ENCODE measurements around the gene COQ5. TPM values are rescaled to one million over a fixed set of nuclear protein-coding genes. Genes with fewer than 3 reads are reported as not detected.
A peak's percentile ranks its signal among the peaks of the same experiment; 100 is the strongest.

COQ5 gene
- total and polyA plus RNA-seq, 2 donors (not counting 1 experiment from before 2014, with no cell fraction given): 38.5 to 39.1 TPM

DNA sequence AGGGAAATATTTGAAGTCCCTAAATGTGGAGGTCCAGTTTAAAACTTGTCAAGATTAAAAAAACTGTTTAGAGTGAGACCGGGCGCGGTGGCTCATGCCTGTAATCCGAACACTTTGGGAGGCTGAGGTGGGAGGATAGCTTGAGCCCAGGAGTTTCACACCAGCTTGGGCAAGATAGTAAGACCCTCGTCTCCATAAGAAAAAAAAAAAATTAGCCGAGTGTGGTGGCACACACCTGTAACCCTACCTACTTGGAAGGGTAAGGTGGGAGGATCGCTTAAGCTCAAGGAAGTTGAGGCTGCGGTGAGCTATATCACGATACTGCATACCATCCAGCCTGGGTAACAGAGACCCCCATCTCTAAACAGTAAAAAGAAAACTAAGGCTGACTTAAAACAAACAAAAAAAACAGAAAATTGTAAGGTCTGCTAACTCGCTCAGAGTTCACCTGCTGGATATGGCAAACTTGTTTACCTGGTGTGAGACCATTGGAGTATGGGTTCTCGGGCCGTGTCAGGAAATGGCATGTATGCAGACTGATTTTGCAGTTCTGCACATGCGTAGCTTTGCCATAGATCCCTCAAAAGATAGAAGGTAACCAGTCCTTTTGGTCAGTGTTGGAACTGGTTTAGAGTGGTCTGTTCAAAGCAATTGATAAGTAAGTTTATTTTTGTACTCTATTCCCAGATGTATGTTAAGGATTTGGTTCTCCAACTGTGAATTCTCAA, 7.3 kb upstream of the COQ5 start:
- peak overlapping the region; percentile 90 to 92 (median 92) for H3K4me3 ChIP-seq (replicated peaks in 1 of 4; ENCODE audit: control extremely low read depth in 1 of 4, insufficient read depth in 1 of 4, low read depth in 3 of 4, low read length in 4 of 4)
- peaks cover 67% of the 10 kb centered on the region for H3K79me2 ChIP-seq (ENCODE audit: control insufficient read depth, insufficient read depth, low read length)
- peaks cover 16% of the 10 kb centered on the region for H4K20me1 ChIP-seq (ENCODE audit: control insufficient read depth, extremely low read depth, insufficient read depth, low read length)
- no peak overlapping the region for H3K9ac ChIP-seq (ENCODE audit: insufficient read depth, low read length)
- H3K36me3 ChIP-seq (ENCODE audit: control insufficient read depth, insufficient read depth, low read length): no peaks in the 10 kb centered on the region
- H3K4me1 ChIP-seq (ENCODE audit: control insufficient read depth, extremely low read depth, insufficient read depth, low read length): peaks cover 14% of the 10 kb centered on the region
- no peak for TF ChIP-seq EZH2 (IDR thresholded peaks at IDR 0.05; ENCODE audit: low read length, missing control alignments)
- TF ChIP-seq, protein P1, sequence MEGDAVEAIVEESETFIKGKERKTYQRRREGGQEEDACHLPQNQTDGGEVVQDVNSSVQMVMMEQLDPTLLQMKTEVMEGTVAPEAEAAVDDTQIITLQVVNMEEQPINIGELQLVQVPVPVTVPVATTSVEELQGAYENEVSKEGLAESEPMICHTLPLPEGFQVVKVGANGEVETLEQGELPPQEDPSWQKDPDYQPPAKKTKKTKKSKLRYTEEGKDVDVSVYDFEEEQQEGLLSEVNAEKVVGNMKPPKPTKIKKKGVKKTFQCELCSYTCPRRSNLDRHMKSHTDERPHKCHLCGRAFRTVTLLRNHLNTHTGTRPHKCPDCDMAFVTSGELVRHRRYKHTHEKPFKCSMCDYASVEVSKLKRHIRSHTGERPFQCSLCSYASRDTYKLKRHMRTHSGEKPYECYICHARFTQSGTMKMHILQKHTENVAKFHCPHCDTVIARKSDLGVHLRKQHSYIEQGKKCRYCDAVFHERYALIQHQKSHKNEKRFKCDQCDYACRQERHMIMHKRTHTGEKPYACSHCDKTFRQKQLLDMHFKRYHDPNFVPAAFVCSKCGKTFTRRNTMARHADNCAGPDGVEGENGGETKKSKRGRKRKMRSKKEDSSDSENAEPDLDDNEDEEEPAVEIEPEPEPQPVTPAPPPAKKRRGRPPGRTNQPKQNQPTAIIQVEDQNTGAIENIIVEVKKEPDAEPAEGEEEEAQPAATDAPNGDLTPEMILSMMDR (conservative IDR thresholded peaks at IDR 0.05 in 1 of 2, IDR thresholded peaks at IDR 0.05 in 1 of 2; ENCODE audit: low read depth in 1 of 2, low read length in 2 of 2): no peak
- DNase-seq (ENCODE audit: low read depth in 2 of 2): no peak
- H2AFZ ChIP-seq (ENCODE audit: low read length): no peak overlapping the region
- H3K27me3 ChIP-seq (ENCODE audit: control insufficient read depth, insufficient read depth, low read length): no peaks in the 10 kb centered on the region
- H3K9me3 ChIP-seq (ENCODE audit: control insufficient read depth, insufficient read depth, low read depth, low read length): no peaks in the 10 kb centered on the region
- peak overlapping the region; percentile 97 for H3K4me2 ChIP-seq (ENCODE audit: extremely low read depth, insufficient read depth, low read length)
- H3K27ac ChIP-seq (ENCODE audit: insufficient read depth, low read length): no peak overlapping the region

DNA sequence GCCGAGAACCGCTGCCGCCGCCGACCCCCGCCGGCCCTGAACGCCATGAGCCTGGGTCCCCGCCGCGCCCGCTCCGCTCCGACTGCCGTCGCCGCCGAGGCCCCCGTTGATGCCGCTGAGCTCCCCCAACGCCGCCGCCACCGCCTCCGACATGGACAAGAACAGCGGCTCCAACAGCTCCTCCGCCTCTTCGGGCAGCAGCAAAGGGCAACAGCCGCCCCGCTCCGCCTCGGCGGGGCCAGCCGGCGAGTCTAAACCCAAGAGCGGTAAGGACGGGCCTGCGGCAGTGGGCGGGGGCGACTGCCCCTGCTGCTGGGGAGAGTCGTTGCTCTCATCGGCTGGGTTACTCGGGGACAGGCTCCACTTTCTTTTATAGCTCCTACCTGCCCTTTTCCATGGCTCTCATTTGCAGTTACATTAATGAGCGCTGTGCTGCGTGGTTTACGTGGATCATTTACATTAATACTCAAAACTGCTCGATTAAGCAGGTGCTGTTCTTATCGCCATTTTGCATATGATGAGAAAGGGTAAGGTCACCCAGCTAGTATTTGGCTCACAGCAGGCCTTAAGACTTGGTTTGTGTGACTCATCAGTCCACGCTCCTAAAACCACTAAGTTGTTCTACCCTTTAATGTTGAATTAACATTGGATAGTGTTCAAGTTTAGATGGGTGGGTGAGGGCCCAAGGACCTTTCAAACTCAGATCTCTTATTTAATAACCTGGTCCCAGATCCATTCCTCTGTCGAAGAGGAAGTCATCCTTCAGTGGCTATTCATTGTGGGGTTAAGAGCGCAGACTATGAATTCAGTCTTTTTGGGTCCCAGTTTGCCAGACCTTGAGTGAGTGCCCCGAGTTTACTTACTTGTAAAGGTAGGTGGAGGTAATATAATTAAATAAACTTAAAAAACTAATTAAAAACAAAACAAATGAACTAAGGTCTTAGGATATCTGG, 6.0 kb upstream of the COQ5 start:
- Histone ChIP-seq H3K9ac (ENCODE audit: insufficient read depth, low read length) (peak overlapping the region; percentile 94), H3K4me1 (ENCODE audit: control insufficient read depth, extremely low read depth, insufficient read depth, low read length) (peaks cover 12% of the 10 kb centered on the region), H3K36me3 (ENCODE audit: control insufficient read depth, insufficient read depth, low read length) (no peaks in the 10 kb centered on the region), H3K27ac (ENCODE audit: insufficient read depth, low read length) (peak overlapping the region; percentile 89), H3K4me2 (ENCODE audit: extremely low read depth, insufficient read depth, low read length) (peak overlapping the region; percentile 97), H3K4me3 (replicated peaks in 1 of 4; ENCODE audit: control extremely low read depth in 1 of 4, insufficient read depth in 1 of 4, low read depth in 3 of 4, low read length in 4 of 4) (peak overlapping the region; percentile 90 to 92 (median 92)), H2AFZ (ENCODE audit: low read length) (peak overlapping the region; percentile 20), H4K20me1 (ENCODE audit: control insufficient read depth, extremely low read depth, insufficient read depth, low read length) (peaks cover 16% of the 10 kb centered on the region), H3K27me3 (ENCODE audit: control insufficient read depth, insufficient read depth, low read length) (no peaks in the 10 kb centered on the region), H3K9me3 (ENCODE audit: control insufficient read depth, insufficient read depth, low read depth, low read length) (no peaks in the 10 kb centered on the region), H3K79me2 (ENCODE audit: control insufficient read depth, insufficient read depth, low read length) (peaks cover 55% of the 10 kb centered on the region)
- TF ChIP-seq EZH2 (IDR thresholded peaks at IDR 0.05; ENCODE audit: low read length, missing control alignments): no peak
- TF ChIP-seq, protein P1 (conservative IDR thresholded peaks at IDR 0.05 in 1 of 2, IDR thresholded peaks at IDR 0.05 in 1 of 2; ENCODE audit: low read depth in 1 of 2, low read length in 2 of 2): no peak
- peak; percentile 89 to 90 for DNase-seq (ENCODE audit: low read depth in 2 of 2)

DNA sequence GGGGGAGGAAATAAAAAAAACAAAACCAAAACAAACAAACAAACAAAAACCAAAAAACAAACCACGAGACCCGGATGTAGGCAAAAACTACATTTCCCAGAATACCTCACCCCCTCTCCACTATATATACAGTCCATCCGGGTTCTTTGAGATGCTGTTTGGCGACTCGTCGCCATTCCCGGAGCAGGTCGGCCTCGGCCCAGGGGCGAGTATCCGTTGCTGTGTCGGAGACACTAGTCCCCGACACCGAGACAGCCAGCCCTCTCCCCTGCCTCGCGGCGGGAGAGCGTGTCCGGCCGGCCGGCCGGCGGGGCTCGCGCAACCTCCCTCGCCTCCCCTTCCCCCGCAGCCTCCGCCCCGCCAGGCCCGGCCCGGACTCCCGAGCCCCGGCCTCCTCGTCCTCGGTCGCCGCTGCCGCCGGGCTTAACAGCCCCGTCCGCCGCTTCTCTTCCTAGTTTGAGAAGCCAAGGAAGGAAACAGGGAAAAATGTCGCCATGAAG, 5.3 kb upstream of the COQ5 start, which contains the start of gene RNF10:
Gene RNF10, plus strand, starts transcription at position 154 of the 500 bp plus-strand sequence. CDS start 456 bp downstream, outside the sequence.
- TF ChIP-seq EZH2 (IDR thresholded peaks at IDR 0.05; ENCODE audit: low read length, missing control alignments): no peak
- TF ChIP-seq, protein P1 (conservative IDR thresholded peaks at IDR 0.05 in 1 of 2, IDR thresholded peaks at IDR 0.05 in 1 of 2; ENCODE audit: low read depth in 1 of 2, low read length in 2 of 2): no peak
- Histone ChIP-seq H3K9me3 (ENCODE audit: control insufficient read depth, insufficient read depth, low read depth, low read length) (no peaks in the 10 kb centered on the region), H4K20me1 (ENCODE audit: control insufficient read depth, extremely low read depth, insufficient read depth, low read length) (peaks cover 12% of the 10 kb centered on the region), H3K36me3 (ENCODE audit: control insufficient read depth, insufficient read depth, low read length) (no peaks in the 10 kb centered on the region), H3K27me3 (ENCODE audit: control insufficient read depth, insufficient read depth, low read length) (no peaks in the 10 kb centered on the region), H3K9ac (ENCODE audit: insufficient read depth, low read length) (peak within 1 kb of the TSS; percentile 94), H3K27ac (ENCODE audit: insufficient read depth, low read length) (peak within 1 kb of the TSS; percentile 89), H3K4me1 (ENCODE audit: control insufficient read depth, extremely low read depth, insufficient read depth, low read length) (peaks cover 13% of the 10 kb centered on the region), H3K4me3 (replicated peaks in 1 of 4; ENCODE audit: control extremely low read depth in 1 of 4, insufficient read depth in 1 of 4, low read depth in 3 of 4, low read length in 4 of 4) (peak within 1 kb of the TSS; percentile 90 to 92 (median 92)), H2AFZ (ENCODE audit: low read length) (peak within 1 kb of the TSS; percentile 58), H3K79me2 (ENCODE audit: control insufficient read depth, insufficient read depth, low read length) (peaks cover 47% of the 10 kb centered on the region), H3K4me2 (ENCODE audit: extremely low read depth, insufficient read depth, low read length) (peak within 1 kb of the TSS; percentile 97)
- DNase-seq (ENCODE audit: low read depth in 2 of 2): peak; percentile 73 to 94
